ENCODE results near the gene ZBP1.

The ZBP1 gene

GRCh38 chr20:57559658-57560553 lies 60.3 kb downstream of the ZBP1 start:
- DNase-seq (ENCODE audit: low spot score) (no peak), FAIRE-seq (no peak)

DNA sequence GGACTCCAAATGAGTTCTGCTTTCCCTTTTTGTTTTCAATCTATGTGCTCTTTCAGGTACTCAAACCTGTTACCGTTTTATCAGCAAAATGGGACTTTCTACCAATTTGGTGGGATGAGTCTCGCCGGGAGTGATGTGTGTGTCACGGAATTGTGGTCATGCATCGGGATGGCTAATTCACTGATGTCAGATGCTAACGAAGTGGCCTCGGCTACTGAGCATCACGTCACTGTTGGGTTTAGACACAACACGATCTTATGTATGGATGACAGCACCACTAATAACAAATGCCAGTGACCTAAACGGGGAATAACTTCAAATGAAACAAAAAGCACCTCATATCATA lies 61.0 kb downstream of the ZBP1 start:
- FAIRE-seq = no peak
- no peak for DNase-seq (ENCODE audit: low spot score)

GRCh38 chr20:57558614-57559288 lies 61.5 kb downstream of the ZBP1 start:
- DNase-seq (ENCODE audit: low spot score) (no peak), FAIRE-seq (no peak)

- DNase-seq (ENCODE audit: low spot score) (no peak), FAIRE-seq (no peak)
Observed at GRCh38 chr20:57557926-57558613, 62.2 kb downstream of the ZBP1 start.

DNA sequence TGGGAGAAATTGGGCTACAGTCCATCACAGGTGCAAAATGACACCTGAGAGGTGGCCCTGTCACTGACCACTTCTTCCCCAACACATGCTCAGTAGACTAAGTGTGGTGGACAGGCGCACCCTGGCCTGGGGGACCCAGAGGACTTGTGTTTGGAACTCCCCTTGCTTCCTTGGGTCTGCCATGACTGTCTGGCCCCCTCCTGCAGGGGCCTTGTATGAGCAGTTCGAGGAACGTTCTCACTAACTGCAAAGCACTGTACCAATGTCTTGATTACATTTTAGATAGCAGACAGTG lies 63.3 kb downstream of the ZBP1 start:
- DNase-seq (ENCODE audit: low spot score) = no peak
- no peak for FAIRE-seq

GRCh38 chr20:57555457-57556184 lies 64.6 kb downstream of the ZBP1 start:
- FAIRE-seq = no peak
- DNase-seq (ENCODE audit: low spot score) = no peak
